Activated CD8-positive, alpha-beta memory T cell treated with anti-CD3 and anti-CD28 coated beads for 36 hours (primary cell): ENCODE measurements around the gene ADAMTS9. TPM values are rescaled to one million over a fixed set of nuclear protein-coding genes. Genes with fewer than 3 reads are reported as not detected.

ENCODE experiments used
- CTCF ChIA-PET: fragments of 350-600 bp; sonication (Branson Sonifier 250); formaldehyde crosslinking; loops from one replicate; lab custom pipeline; 2021; ENCODE audit warnings: antibody characterized with exemption; lab: Charles Lee
- POLR2A ChIA-PET: fragments of 350-600 bp; sonication (Branson Sonifier 250); formaldehyde crosslinking; loops from one replicate; lab custom pipeline; 2021; ENCODE audit warnings: antibody characterized with exemption; lab: Charles Lee
- total RNA-seq, 2 experiments: library from RNA; stranded (reverse); gene quantifications; one replicate each; pipeline ENCODE4 v1.2.3, GENCODE V29; 2021

The ADAMTS9 gene
- total RNA-seq, 2 experiments from 2014 or later, result not detected

DNA sequence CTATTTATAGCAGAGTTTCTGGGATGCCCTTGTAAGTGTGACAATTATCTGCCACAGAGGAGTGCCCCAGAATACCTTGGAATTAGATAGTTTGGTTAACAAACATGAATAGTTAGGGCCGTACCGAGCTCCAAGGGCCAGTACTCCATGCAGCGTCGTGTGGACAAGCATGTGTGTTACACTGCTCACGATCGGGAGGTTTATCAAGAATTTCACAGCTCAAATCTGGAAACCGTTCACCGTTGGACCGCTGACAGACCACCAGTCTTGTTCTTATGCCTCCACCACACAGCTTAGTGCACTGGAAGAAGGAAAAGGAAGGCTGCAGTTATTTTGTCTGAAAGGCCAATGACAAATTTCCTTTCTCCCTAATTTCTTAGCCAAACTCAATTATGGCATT lies 93.7 kb downstream of the ADAMTS9 start:
- ChIA-PET POLR2A (interaction anchor here (0.6 kb wide), 1 partner anchor 340 kb away, joined by 6 read pairs; no protein-coding TSS in a partner anchor), CTCF (interaction anchor here (0.6 kb wide), 1 partner anchor 110 kb away, joined by 3 read pairs; no protein-coding TSS in a partner anchor)

DNA sequence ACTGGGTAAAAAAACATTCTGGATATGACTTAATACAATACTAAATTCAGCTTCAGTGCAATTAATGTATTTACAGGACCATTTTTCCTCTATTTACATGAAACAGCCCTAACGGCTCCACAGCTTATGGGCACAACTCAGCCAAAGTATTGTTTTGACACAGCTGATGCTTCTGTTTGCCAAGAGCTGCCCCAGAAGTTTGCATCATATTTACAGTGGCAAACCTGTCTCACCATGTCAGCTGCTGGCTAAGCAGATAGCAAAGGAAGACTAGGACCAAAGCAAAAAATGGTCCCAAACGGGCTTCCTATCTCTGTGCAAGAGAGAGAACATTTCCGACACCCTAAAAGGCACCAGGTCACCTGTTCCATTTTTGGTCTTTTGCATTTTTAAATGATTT lies 94.5 kb downstream of the ADAMTS9 start:
- CTCF ChIA-PET, result no interaction called here

DNA sequence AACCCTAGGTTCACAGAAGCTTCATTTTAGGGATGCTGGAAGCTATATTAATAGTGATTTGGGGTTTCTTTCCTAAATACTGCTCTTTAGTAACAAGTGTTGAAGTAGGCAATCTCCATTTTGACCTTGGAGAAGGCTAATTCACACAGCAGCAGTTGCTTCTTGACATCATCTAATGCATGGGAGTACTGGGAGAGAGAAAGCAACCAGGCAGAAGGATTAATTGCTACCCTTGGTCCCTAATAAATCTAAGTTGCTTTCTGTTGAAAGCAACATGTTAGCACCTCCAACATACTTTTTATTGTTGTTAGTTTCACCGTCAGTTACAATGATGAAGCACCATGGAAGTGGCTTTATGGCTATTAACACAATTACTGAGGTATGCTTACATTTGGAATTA lies 96.2 kb downstream of the ADAMTS9 start:
- ChIA-PET CTCF (no interaction called here), POLR2A (no interaction called here)

More for the DNA sequence above, 94.5 kb downstream of the ADAMTS9 start:
- POLR2A ChIA-PET, result no interaction called here

GRCh38 chr3:64588380-64588779 lies 99.4 kb downstream of the ADAMTS9 start:
- ChIA-PET CTCF (interaction anchor here (1.1 kb wide), 1 partner anchor 57 kb away, joined by 3 read pairs; no protein-coding TSS in a partner anchor), POLR2A (no interaction called here)

- ChIA-PET CTCF (no interaction called here), POLR2A (no interaction called here)
Observed at GRCh38 chr3:64586952-64587351, 100.8 kb downstream of the ADAMTS9 start.

DNA sequence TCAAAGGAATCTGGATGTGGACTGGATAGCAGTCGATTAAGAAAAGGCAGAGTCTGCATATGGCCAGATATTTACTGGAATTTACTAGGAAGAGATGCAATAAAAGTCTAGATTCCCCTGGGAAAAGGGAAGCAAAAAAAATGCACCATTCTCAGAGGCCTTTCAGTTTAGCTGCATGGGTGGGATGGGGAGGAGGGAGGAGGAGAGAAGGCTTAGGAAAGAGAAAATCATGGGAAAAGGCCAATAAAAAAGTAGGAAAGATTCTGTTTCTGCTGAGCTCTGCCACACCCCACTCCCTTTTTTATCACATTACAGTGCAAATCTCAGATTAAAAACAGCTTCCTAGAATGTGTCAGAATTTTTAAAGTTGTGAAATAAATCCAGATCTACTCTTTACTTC lies 103.6 kb downstream of the ADAMTS9 start:
- ChIA-PET POLR2A (no interaction called here), CTCF (no interaction called here)

GRCh38 chr3:64578797-64579196 lies 109.0 kb downstream of the ADAMTS9 start:
- CTCF ChIA-PET, result no interaction called here
- POLR2A ChIA-PET, result no interaction called here

DNA sequence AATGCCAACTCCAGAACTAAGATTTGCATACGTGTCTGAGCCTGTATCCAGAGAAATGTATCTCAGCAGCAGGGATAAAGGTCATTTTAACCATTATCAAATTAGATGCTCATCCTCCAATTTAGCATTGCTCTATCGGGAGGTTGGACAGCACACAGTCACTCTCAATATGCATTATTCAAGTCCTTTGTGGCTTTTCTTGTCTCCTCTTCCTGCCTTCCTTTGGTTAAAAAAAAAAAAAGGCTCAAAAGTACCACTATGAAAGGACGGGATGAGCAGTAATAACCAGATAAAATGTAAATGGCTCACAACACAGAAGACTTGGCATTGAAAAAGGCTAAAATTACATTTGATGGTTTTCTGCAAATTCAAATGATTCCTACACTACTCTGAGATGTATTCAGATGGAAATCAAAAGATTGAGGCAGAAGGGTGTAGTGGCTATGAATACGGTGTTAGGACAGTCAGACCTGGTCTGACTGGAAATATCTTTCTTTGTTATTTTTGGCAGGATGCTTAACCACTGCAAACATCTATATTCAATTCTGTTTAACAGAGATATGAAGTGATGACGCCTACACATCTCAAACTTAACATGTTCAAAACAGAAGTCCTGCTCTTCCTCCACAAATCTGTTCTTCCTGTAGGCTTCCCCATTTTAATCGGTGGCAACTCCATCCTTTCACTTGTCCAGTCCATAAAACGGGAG lies 109.6 kb downstream of the ADAMTS9 start:
- ChIA-PET CTCF (no interaction called here), POLR2A (no interaction called here)

GRCh38 chr3:64576211-64576775 lies 111.5 kb downstream of the ADAMTS9 start:
- CTCF ChIA-PET, result no interaction called here
- POLR2A ChIA-PET, result no interaction called here

DNA sequence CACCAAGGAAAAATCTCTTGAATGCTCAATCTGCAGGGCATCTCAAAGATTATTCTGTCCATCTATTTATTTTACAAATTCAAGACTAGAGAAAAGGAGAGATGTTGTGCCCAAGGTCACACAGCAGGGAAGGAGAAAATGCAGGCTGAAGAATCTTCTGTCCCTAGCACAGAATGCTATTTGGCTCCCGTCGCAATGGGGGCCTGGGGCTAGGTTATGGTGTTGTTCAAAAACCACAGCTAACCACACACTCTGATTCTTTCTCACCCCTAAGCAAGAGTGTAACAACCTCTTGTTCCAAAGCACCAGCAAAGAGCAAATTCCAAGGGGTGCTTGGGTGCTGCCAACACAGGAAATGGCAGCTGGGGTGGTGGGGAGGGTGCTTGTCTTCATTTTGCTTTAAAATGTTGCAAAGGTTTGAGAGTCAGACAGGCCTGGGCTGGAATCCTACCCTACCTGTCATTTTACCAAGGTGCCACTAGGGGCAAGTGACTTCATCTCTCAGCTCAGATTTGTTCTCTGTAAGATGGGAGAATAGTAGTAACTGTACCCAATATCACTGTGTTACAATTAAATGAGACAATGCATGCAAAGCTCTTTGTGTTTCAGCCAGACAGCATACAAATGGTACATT lies 112.5 kb downstream of the ADAMTS9 start:
- CTCF ChIA-PET, result no interaction called here
- POLR2A ChIA-PET, result no interaction called here

DNA sequence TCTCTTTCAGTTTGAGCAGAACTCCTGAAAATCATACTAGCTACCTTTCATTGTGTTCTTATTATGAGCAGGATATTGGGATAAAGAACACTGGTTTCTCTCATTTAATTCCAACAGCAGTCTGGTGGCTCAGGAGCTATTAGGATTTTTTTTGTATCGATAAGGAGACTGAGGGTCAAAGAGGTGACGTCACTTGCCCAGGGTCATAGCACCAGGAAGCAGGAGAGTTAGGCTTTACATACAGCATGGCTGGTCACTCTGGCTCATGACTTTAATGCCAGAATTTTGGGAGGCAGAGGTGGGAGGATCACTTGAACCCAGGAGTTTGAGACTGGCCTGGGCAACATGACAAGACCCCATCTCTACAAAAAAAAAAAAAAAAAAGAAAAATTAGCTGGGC lies 113.6 kb downstream of the ADAMTS9 start:
- CTCF ChIA-PET, result no interaction called here
- POLR2A ChIA-PET, result no interaction called here

DNA sequence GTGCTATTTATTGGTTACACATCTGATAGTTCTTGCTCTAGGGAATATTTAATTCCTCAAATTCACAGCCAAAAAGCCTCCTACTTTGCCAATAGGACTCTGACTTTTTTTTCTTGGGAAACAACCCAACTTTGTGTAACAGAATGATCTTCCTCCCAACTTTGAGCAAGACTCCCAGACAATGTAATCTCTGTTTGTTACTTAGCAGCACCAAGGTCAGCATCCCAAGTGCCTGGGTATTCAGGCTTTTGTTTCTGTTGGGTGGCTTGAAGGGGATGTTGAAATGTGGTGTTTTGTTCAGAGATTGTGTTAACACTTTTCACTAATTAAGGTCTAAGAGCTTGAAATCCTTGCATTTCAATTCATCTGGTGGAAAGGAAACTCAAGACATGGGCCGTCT lies 115.8 kb downstream of the ADAMTS9 start:
- POLR2A ChIA-PET, result no interaction called here
- CTCF ChIA-PET, result no interaction called here

- POLR2A ChIA-PET, result no interaction called here
- CTCF ChIA-PET, result no interaction called here
Observed at GRCh38 chr3:64568895-64569517, 118.8 kb downstream of the ADAMTS9 start.

GRCh38 chr3:64566859-64567258 lies 120.9 kb downstream of the ADAMTS9 start:
- CTCF ChIA-PET, result no interaction called here
- POLR2A ChIA-PET, result no interaction called here

DNA sequence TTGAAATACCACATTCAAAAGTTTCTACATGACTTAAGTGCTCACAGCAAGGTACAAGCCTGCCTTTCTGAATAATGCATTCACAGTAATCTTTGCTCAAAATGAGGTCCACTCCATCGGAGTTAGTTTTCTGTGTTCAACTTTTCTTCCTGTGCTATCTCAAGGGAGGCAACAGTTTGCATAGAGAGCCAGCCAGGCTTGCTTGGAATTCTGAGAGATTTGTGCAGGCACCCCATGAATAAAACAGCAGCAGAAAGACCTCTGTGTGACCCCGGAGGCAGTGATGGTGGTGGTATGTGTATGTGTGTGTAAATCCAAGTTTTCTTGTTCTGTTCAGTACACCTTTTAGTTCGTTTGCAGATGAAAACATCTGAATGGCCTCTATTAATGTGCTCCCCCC lies 124.0 kb downstream of the ADAMTS9 start:
- CTCF ChIA-PET, result no interaction called here
- POLR2A ChIA-PET, result no interaction called here

GRCh38 chr3:64561868-64562267 lies 125.9 kb downstream of the ADAMTS9 start:
- POLR2A ChIA-PET, result no interaction called here
- CTCF ChIA-PET, result no interaction called here

GRCh38 chr3:64561325-64561843 lies 126.4 kb downstream of the ADAMTS9 start:
- POLR2A ChIA-PET, result no interaction called here
- CTCF ChIA-PET, result no interaction called here

DNA sequence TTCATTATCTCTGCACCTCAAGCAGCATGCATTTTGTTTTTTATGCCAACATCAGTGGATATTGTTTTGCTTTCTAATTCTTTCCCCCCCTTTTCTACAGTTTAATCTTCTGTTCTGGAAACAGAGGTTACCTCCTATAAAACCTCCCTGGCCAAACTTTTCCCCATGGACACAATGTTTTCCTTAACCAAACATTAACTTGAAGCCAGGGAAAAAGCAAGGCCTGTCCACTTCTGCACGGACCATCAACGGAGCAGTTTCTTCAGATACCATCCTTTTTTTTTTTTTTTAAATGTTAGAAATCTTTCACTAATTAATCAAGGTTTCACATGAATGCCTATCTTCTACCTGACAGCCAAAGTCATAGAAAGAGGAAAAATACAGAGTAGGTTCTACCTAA lies 127.0 kb downstream of the ADAMTS9 start:
- ChIA-PET CTCF (no interaction called here), POLR2A (no interaction called here)

- CTCF ChIA-PET, result no interaction called here
- POLR2A ChIA-PET, result no interaction called here
Observed at GRCh38 chr3:64559588-64559987, 128.2 kb downstream of the ADAMTS9 start.

- POLR2A ChIA-PET, result interaction anchor here (0.5 kb wide), 1 partner anchor 466 kb away, joined by 11 read pairs; no protein-coding TSS in a partner anchor
- CTCF ChIA-PET, result no interaction called here
Observed at GRCh38 chr3:64556046-64556445, 131.8 kb downstream of the ADAMTS9 start.
